Spleen (tissue), 11 donors: ENCODE results near the gene PNPLA1. TPM values are rescaled to one million over a fixed set of nuclear protein-coding genes. Genes with fewer than 3 reads are reported as not detected.

Source experiments
- DNase-seq: peaks from one replicate; pipeline ENCODE4 v3.0.0-alpha.2; 2020
- H3K27ac ChIP-seq, 8 donors: fragments of 200-600 bp; sonication (generic) in 7 of 8; 1 replicate in 4 of 8; 2 replicates in 4 of 8; pipeline versions ENCODE4 v1.5.0 to v1.8.0; 2016 to 2021; ENCODE audit warnings: inconsistent platforms in 4 of 8, mild to moderate bottlenecking in 4 of 8, moderate library complexity in 1 of 8
- H3K27me3 ChIP-seq, 7 donors: fragments of 200-600 bp; sonication (generic) in 6 of 7; replicated peaks in 1 of 7; 1 replicate in 4 of 7; 2 replicates in 3 of 7; pipeline versions ENCODE4 v1.5.0 to v1.8.0; 2016 to 2021; ENCODE audit warnings: inconsistent platforms in 3 of 7, mild to moderate bottlenecking in 1 of 7
- H3K36me3 ChIP-seq, 6 donors: fragments of 200-600 bp; sonication (generic) in 5 of 6; 1 replicate in 4 of 6; 2 replicates in 2 of 6; pipeline versions ENCODE4 v1.5.0 to v1.8.0; 2016 to 2021; ENCODE audit warnings: inconsistent platforms in 2 of 6
- H3K4me1 ChIP-seq, 6 donors: fragments of 200-600 bp; sonication (generic) in 5 of 6; 1 replicate in 3 of 6; 2 replicates in 3 of 6; pipeline versions ENCODE4 v1.5.0 to v1.8.0; 2016 to 2021; ENCODE audit warnings: inconsistent platforms in 3 of 6
- H3K4me3 ChIP-seq, 8 donors: fragments of 200-600 bp; sonication (generic) in 7 of 8; 1 replicate in 4 of 8; 2 replicates in 4 of 8; pipeline versions ENCODE4 v1.5.0 to v1.8.0; 2016 to 2021; ENCODE audit warnings: inconsistent platforms in 4 of 8, mild to moderate bottlenecking in 4 of 8, moderate library complexity in 2 of 8
- H3K9me3 ChIP-seq, 8 donors: fragments of 200-600 bp; sonication (generic) in 7 of 8; 1 replicate in 4 of 8; 2 replicates in 4 of 8; pipeline versions ENCODE4 v1.5.0 to v1.8.0; 2016 to 2021; ENCODE audit warnings: inconsistent platforms in 4 of 8
- CTCF ChIP-seq, 11 experiments: fragments of 200-600 bp in 7 of 11; fragments of 450-650 bp in 4 of 11; sonication (generic) in 4 of 11; IDR thresholded peaks in 8 of 11; conservative IDR thresholded peaks in 3 of 11; 1 replicate in 7 of 11; 2 replicates in 4 of 11; pipeline versions ENCODE4 v1.4.0 to v1.8.0; 2016 to 2021; ENCODE audit warnings: antibody characterized with exemption in 11 of 11, inconsistent platforms in 4 of 11, mild to moderate bottlenecking in 1 of 11
- POLR2A ChIP-seq, 3 donors: fragments of 450-650 bp; IDR thresholded peaks; one replicate each; pipeline ENCODE4 v1.5.1; 2017; ENCODE audit warnings: antibody characterized with exemption in 3 of 3, mild to moderate bottlenecking in 1 of 3
- POLR2AphosphoS5 ChIP-seq, 3 donors: sonication (generic); formaldehyde crosslinking; IDR thresholded peaks; one replicate each; pipeline ENCODE4 v1.5.1; 2017; ENCODE audit warnings: antibody characterized with exemption in 3 of 3
- WGBS, 5 donors: extraction: QIAGEN DNeasy Blood & Tissue Kit in 3 of 5; methylation state at CpG; one replicate each; pipeline versions ENCODE4 v1.1.5 to v1.1.7; 2013 to 2018; 5-methylcytosine and 5-hydroxymethylcytosine counted together
- intact Hi-C: fragments of 100-400 bp; cut with DNase I; formaldehyde crosslinking; loops from one replicate; pipeline ENCODE4 v1.15.0; 2023; ENCODE audit warnings: low total_unique reads
- polyA plus RNA-seq, 3 donors: library from polyadenylated mRNA; stranded (reverse); fragments of 200-250 nt; gene quantifications; one replicate each; pipeline ENCODE4 v1.2.1, GENCODE V29; 2013
- total RNA-seq, 7 donors: library from RNA; depleted of rRNA in 3 of 7; stranded (reverse); fragments of >200 nt in 3 of 7; fragmentation: NEBNext Ultra II Directional in 4 of 7; extraction: Animal tissue kit (Norgen Biotek cat#: 25700) in 4 of 7; gene quantifications; one replicate each; pipeline versions ENCODE4 v1.1.0 to v1.2.1, GENCODE V29; 2016 to 2021
- donor health status: healthy with polysubstance abuse.
- donor health status: DM: no; HTN: no; CAD: no; lungs with moderate emphysema.
- donor health status: DM: no; HTN: no; CAD: no.
- donor health status: Bipolar disorder and iron deficiency.
- donor health status: healthy.
- donor health status: DM: no; HTN: no; CAD: no.
- donor health status: DM: yes; HTN: yes; CAD: no.

Gene PNPLA1
- total and polyA plus RNA-seq, 10 donors = 0.05 to 3.7 (median 0.88) TPM

- WGBS, 5 donors = 19 to 26% (median 21%) methylated on average over 31 to 36 of the region's 36 CpGs
- intact Hi-C loops = no loop called here
- Histone ChIP-seq H3K9me3 (no peaks in the 10 kb centered on the region), H3K4me3 (peak overlapping the region in 1 of 8 donors; percentile 41), H3K4me1 (peaks cover 3 to 23% (median 9%) of the 10 kb centered on the region in 6 donors), H3K27ac (peak overlapping the region in 1 of 8 donors; percentile 34), H3K27me3 (peaks cover 0 to 42% (median 11%) of the 10 kb centered on the region in 7 donors), H3K36me3 (no peaks in the 10 kb centered on the region)
- peak; percentile 94 for DNase-seq
- TF ChIP-seq POLR2A (IDR thresholded peaks at IDR 0.05) (no peak), POLR2AphosphoS5 (IDR thresholded peaks at IDR 0.05) (peak; percentile 19 to 47 (median 29)), CTCF (IDR thresholded peaks at IDR 0.05 in 8 of 11, conservative IDR thresholded peaks at IDR 0.05 in 3 of 11) (peak; percentile 65 to 99 (median 95))
These were observed 71.0 kb downstream of the PNPLA1 start for GRCh38 chr6:36340618-36341454.

- Histone ChIP-seq H3K27ac (no peak overlapping the region), H3K4me1 (peaks cover 3 to 12% (median 9%) of the 10 kb centered on the region in 6 donors), H3K4me3 (no peak overlapping the region), H3K27me3 (peaks cover 0 to 45% (median 6%) of the 10 kb centered on the region in 7 donors), H3K36me3 (no peaks in the 10 kb centered on the region), H3K9me3 (no peaks in the 10 kb centered on the region)
- no peak for DNase-seq
- intact Hi-C loops = no loop called here
- 65 to 84% (median 69%) methylated on average over 5 of the region's 5 CpGs for WGBS, 5 donors
- TF ChIP-seq POLR2AphosphoS5 (IDR thresholded peaks at IDR 0.05) = no peak
- TF ChIP-seq POLR2A (IDR thresholded peaks at IDR 0.05) = no peak
- no peak for TF ChIP-seq CTCF (IDR thresholded peaks at IDR 0.05 in 8 of 11, conservative IDR thresholded peaks at IDR 0.05 in 3 of 11)
These were observed 73.3 kb downstream of the PNPLA1 start for GRCh38 chr6:36343109-36343680.

- DNase-seq = no peak
- intact Hi-C loops = no loop called here
- no peak overlapping the region for H3K27ac ChIP-seq
- peaks cover 0 to 31% (median 4%) of the 10 kb centered on the region in 7 donors for H3K27me3 ChIP-seq
- TF ChIP-seq POLR2A (IDR thresholded peaks at IDR 0.05) (no peak), POLR2AphosphoS5 (IDR thresholded peaks at IDR 0.05) (no peak), CTCF (IDR thresholded peaks at IDR 0.05 in 8 of 11, conservative IDR thresholded peaks at IDR 0.05 in 3 of 11) (no peak)
- 85 to 89% (median 88%) methylated on average over 13 of the region's 13 CpGs for WGBS, 5 donors
- H3K9me3 ChIP-seq = no peaks in the 10 kb centered on the region
- no peaks in the 10 kb centered on the region for H3K36me3 ChIP-seq
- H3K4me3 ChIP-seq = no peak overlapping the region
- peaks cover under 1 to 19% (median 11%) of the 10 kb centered on the region in 6 donors for H3K4me1 ChIP-seq
These were observed 76.0 kb downstream of the PNPLA1 start for GRCh38 chr6:36345681-36346466.
